Measurements from ENCODE around the gene RTTN.

Gene RTTN

GRCh38 chr18:70207181-70207580 is 1.7 kb upstream of the RTTN start:
- DNase-seq (ENCODE audit: low spot score), result no peak

GRCh38 chr18:70200286-70200685 is 5.2 kb downstream of the RTTN start:
- DNase-seq (ENCODE audit: low spot score), result no peak

GRCh38 chr18:70197844-70198243 is 7.6 kb downstream of the RTTN start:
- DNase-seq (ENCODE audit: low spot score), result no peak

GRCh38 chr18:70197026-70197425 is 8.5 kb downstream of the RTTN start:
- DNase-seq (ENCODE audit: low spot score), result no peak

- DNase-seq (ENCODE audit: low spot score), result peak; percentile 29
Measured at GRCh38 chr18:70195852-70196434, 9.5 kb downstream of the RTTN start.

- DNase-seq (ENCODE audit: low spot score), result no peak
Measured at GRCh38 chr18:70195014-70195614, 10.4 kb downstream of the RTTN start.

GRCh38 chr18:70194227-70194890 is 11.1 kb downstream of the RTTN start:
- DNase-seq (ENCODE audit: low spot score), result no peak

- DNase-seq (ENCODE audit: low spot score), result no peak
Measured at GRCh38 chr18:70190529-70190928, 15.0 kb downstream of the RTTN start.

GRCh38 chr18:70188113-70188512 is 17.4 kb downstream of the RTTN start:
- no peak for DNase-seq (ENCODE audit: low spot score)

GRCh38 chr18:70183441-70183840 is 22.0 kb downstream of the RTTN start:
- DNase-seq (ENCODE audit: low spot score), result no peak

- DNase-seq (ENCODE audit: low spot score), result no peak
Measured at GRCh38 chr18:70182548-70182947, 22.9 kb downstream of the RTTN start.

- DNase-seq (ENCODE audit: low spot score), result no peak
Measured at GRCh38 chr18:70181725-70182124, 23.8 kb downstream of the RTTN start.

- DNase-seq (ENCODE audit: low spot score), result no peak
Measured at GRCh38 chr18:70181015-70181414, 24.5 kb downstream of the RTTN start.

- DNase-seq (ENCODE audit: low spot score), result no peak
Measured at GRCh38 chr18:70176537-70176936, 28.9 kb downstream of the RTTN start.

GRCh38 chr18:70175216-70175615 is 30.3 kb downstream of the RTTN start:
- DNase-seq (ENCODE audit: low spot score), result no peak

GRCh38 chr18:70172225-70172624 is 33.3 kb downstream of the RTTN start:
- DNase-seq (ENCODE audit: low spot score), result no peak

GRCh38 chr18:70169747-70170146 is 35.7 kb downstream of the RTTN start:
- DNase-seq (ENCODE audit: low spot score), result no peak

GRCh38 chr18:70166668-70167067 is 38.8 kb downstream of the RTTN start:
- no peak for DNase-seq (ENCODE audit: low spot score)

GRCh38 chr18:70165936-70166335 is 39.6 kb downstream of the RTTN start:
- no peak for DNase-seq (ENCODE audit: low spot score)

- DNase-seq (ENCODE audit: low spot score), result no peak
Measured at GRCh38 chr18:70160073-70160678, 45.3 kb downstream of the RTTN start.

- no peak for DNase-seq (ENCODE audit: low spot score)
Measured at GRCh38 chr18:70158992-70159717, 46.3 kb downstream of the RTTN start.

- no peak for DNase-seq (ENCODE audit: low spot score)
Measured at GRCh38 chr18:70156886-70157285, 48.6 kb downstream of the RTTN start.

Data from iPS-NIHi11 (cell line).